Spleen (tissue), 11 donors: ENCODE measurements around the gene GATD1. TPM values are rescaled to one million over a fixed set of nuclear protein-coding genes. Genes with fewer than 3 reads are reported as not detected.
A peak's percentile ranks its signal among the peaks of the same experiment; 100 is the strongest.

Experiments used
- DNase-seq: peaks from one replicate; pipeline ENCODE4 v3.0.0-alpha.2; 2020
- H3K27ac ChIP-seq, 8 donors: fragments of 200-600 bp; sonication (generic) in 7 of 8; 1 replicate in 4 of 8; 2 replicates in 4 of 8; pipeline versions ENCODE4 v1.5.0 to v1.8.0; 2016 to 2021; ENCODE audit warnings: inconsistent platforms in 4 of 8, mild to moderate bottlenecking in 4 of 8, moderate library complexity in 1 of 8
- H3K27me3 ChIP-seq, 7 donors: fragments of 200-600 bp; sonication (generic) in 6 of 7; replicated peaks in 1 of 7; 1 replicate in 4 of 7; 2 replicates in 3 of 7; pipeline versions ENCODE4 v1.5.0 to v1.8.0; 2016 to 2021; ENCODE audit warnings: inconsistent platforms in 3 of 7, mild to moderate bottlenecking in 1 of 7
- H3K36me3 ChIP-seq, 6 donors: fragments of 200-600 bp; sonication (generic) in 5 of 6; 1 replicate in 4 of 6; 2 replicates in 2 of 6; pipeline versions ENCODE4 v1.5.0 to v1.8.0; 2016 to 2021; ENCODE audit warnings: inconsistent platforms in 2 of 6
- H3K4me1 ChIP-seq, 6 donors: fragments of 200-600 bp; sonication (generic) in 5 of 6; 1 replicate in 3 of 6; 2 replicates in 3 of 6; pipeline versions ENCODE4 v1.5.0 to v1.8.0; 2016 to 2021; ENCODE audit warnings: inconsistent platforms in 3 of 6
- H3K4me3 ChIP-seq, 8 donors: fragments of 200-600 bp; sonication (generic) in 7 of 8; 1 replicate in 4 of 8; 2 replicates in 4 of 8; pipeline versions ENCODE4 v1.5.0 to v1.8.0; 2016 to 2021; ENCODE audit warnings: inconsistent platforms in 4 of 8, mild to moderate bottlenecking in 4 of 8, moderate library complexity in 2 of 8
- H3K9me3 ChIP-seq, 8 donors: fragments of 200-600 bp; sonication (generic) in 7 of 8; 1 replicate in 4 of 8; 2 replicates in 4 of 8; pipeline versions ENCODE4 v1.5.0 to v1.8.0; 2016 to 2021; ENCODE audit warnings: inconsistent platforms in 4 of 8
- CTCF ChIP-seq, 11 experiments: fragments of 200-600 bp in 7 of 11; fragments of 450-650 bp in 4 of 11; sonication (generic) in 4 of 11; IDR thresholded peaks in 8 of 11; conservative IDR thresholded peaks in 3 of 11; 1 replicate in 7 of 11; 2 replicates in 4 of 11; pipeline versions ENCODE4 v1.4.0 to v1.8.0; 2016 to 2021; ENCODE audit warnings: antibody characterized with exemption in 11 of 11, inconsistent platforms in 4 of 11, mild to moderate bottlenecking in 1 of 11
- POLR2A ChIP-seq, 3 donors: fragments of 450-650 bp; IDR thresholded peaks; one replicate each; pipeline ENCODE4 v1.5.1; 2017; ENCODE audit warnings: antibody characterized with exemption in 3 of 3, mild to moderate bottlenecking in 1 of 3
- POLR2AphosphoS5 ChIP-seq, 3 donors: sonication (generic); formaldehyde crosslinking; IDR thresholded peaks; one replicate each; pipeline ENCODE4 v1.5.1; 2017; ENCODE audit warnings: antibody characterized with exemption in 3 of 3
- WGBS, 5 donors: extraction: QIAGEN DNeasy Blood & Tissue Kit in 3 of 5; methylation state at CpG; one replicate each; pipeline versions ENCODE4 v1.1.5 to v1.1.7; 2013 to 2018; 5-methylcytosine and 5-hydroxymethylcytosine counted together
- intact Hi-C: fragments of 100-400 bp; cut with DNase I; formaldehyde crosslinking; loops from one replicate; pipeline ENCODE4 v1.15.0; 2023; ENCODE audit warnings: low total_unique reads
- polyA plus RNA-seq, 3 donors: library from polyadenylated mRNA; stranded (reverse); fragments of 200-250 nt; gene quantifications; one replicate each; pipeline ENCODE4 v1.2.1, GENCODE V29; 2013
- total RNA-seq, 7 donors: library from RNA; depleted of rRNA in 3 of 7; stranded (reverse); fragments of >200 nt in 3 of 7; fragmentation: NEBNext Ultra II Directional in 4 of 7; extraction: Animal tissue kit (Norgen Biotek cat#: 25700) in 4 of 7; gene quantifications; one replicate each; pipeline versions ENCODE4 v1.1.0 to v1.2.1, GENCODE V29; 2016 to 2021
- donor health status: healthy with polysubstance abuse.
- donor health status: DM: no; HTN: no; CAD: no; lungs with moderate emphysema.
- donor health status: DM: no; HTN: no; CAD: no.
- donor health status: Bipolar disorder and iron deficiency.
- donor health status: healthy.
- donor health status: DM: no; HTN: no; CAD: no.
- donor health status: DM: yes; HTN: yes; CAD: no.

The GATD1 gene
- total and polyA plus RNA-seq, 10 donors, result 13.9 to 56.4 (median 35.9) TPM

- H3K36me3 ChIP-seq, result peaks cover 0 to 26% (median 25%) of the 10 kb centered on the region in 6 donors
- TF ChIP-seq POLR2A (IDR thresholded peaks at IDR 0.05), result no peak
- TF ChIP-seq CTCF (IDR thresholded peaks at IDR 0.05 in 8 of 11, conservative IDR thresholded peaks at IDR 0.05 in 3 of 11), result peak in 3 of 11 experiments; percentile 2 to 10 (median 7)
- 29 to 35% (median 31%) methylated on average over 30 to 36 of the region's 36 CpGs for WGBS, 5 donors
- no peaks in the 10 kb centered on the region for H3K27me3 ChIP-seq
- intact Hi-C loops, result no loop called here
- DNase-seq, result peak; percentile 80
- H3K27ac ChIP-seq, result peak overlapping the region; percentile 92 to 96 (median 96)
- no peaks in the 10 kb centered on the region for H3K9me3 ChIP-seq
- peaks cover 28 to 80% (median 61%) of the 10 kb centered on the region in 6 donors for H3K4me1 ChIP-seq
- H3K4me3 ChIP-seq, result peak overlapping the region; percentile 78 to 99 (median 90)
Measured at GRCh38 chr11:808427-809286, 31.4 kb upstream of the GATD1 start.

- Histone ChIP-seq H3K36me3 (peaks cover 0 to 36% (median 13%) of the 10 kb centered on the region in 6 donors), H3K4me1 (peaks cover 20 to 69% (median 48%) of the 10 kb centered on the region in 6 donors), H3K27me3 (no peaks in the 10 kb centered on the region), H3K9me3 (no peaks in the 10 kb centered on the region), H3K4me3 (peak overlapping the region; percentile 58 to 88 (median 67)), H3K27ac (peak overlapping the region; percentile 89 to 97 (median 93))
- WGBS, 5 donors, result 2 to 17% (median 5%) methylated on average over 2 to 18 of the region's 18 CpGs
- no peak for TF ChIP-seq POLR2A (IDR thresholded peaks at IDR 0.05)
- TF ChIP-seq POLR2AphosphoS5 (IDR thresholded peaks at IDR 0.05), result no peak
- TF ChIP-seq CTCF (IDR thresholded peaks at IDR 0.05 in 8 of 11, conservative IDR thresholded peaks at IDR 0.05 in 3 of 11), result no peak
- DNase-seq, result no peak
- intact Hi-C loops, result no loop called here
Measured at GRCh38 chr11:804599-804964, 27.3 kb upstream of the GATD1 start.

DNA sequence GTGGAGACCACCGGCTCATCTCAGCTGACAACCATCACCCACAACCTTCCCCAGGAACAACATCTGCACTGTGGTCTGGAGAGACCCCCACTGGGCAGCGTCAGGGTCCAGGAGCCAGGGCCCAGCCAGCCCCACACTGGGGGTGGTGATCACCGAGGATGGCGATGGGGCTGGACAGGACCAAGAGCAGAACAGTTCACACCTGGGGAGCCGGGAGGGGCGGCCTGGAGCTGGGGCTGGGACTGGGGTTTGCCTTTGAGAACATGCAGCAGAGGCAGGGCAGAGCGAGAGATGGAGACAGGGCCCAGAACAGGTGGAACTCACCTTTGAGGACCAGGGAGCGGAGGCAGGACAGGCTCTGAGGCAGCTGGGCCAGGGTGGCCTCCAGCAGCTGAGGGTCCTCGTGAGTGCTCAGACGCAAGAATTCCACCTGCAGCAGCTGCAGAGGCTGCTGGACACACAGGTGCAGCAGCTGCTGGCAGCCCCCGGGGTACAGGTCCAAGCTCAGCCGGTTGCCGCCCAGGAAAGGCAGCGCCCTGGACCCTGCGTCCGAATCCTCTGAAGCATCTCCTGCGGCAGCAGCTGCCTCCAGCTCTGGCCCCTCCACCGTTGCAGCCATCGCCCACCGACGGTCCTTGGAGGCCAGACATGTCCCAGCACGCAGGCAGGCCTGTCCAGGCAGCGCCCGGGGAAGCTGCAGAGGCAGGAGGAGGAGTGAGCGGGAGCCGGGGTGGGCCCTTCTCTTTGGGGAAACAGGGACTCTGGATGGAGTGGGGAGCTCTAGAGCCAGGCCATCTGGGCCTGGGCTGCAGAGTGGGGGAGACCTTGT is 26.7 kb upstream of the GATD1 start:
- intact Hi-C loops, result no loop called here
- Histone ChIP-seq H3K4me1 (peaks cover 20 to 68% (median 48%) of the 10 kb centered on the region in 6 donors), H3K27me3 (no peaks in the 10 kb centered on the region), H3K9me3 (no peaks in the 10 kb centered on the region), H3K27ac (peak overlapping the region in 7 of 8 donors; percentile 89 to 97 (median 93)), H3K4me3 (peak overlapping the region in 7 of 8 donors; percentile 62 to 88 (median 71)), H3K36me3 (peaks cover 0 to 42% (median 14%) of the 10 kb centered on the region in 6 donors)
- WGBS, 5 donors, result 54 to 72% (median 58%) methylated on average over 13 to 26 of the region's 26 CpGs
- TF ChIP-seq CTCF (IDR thresholded peaks at IDR 0.05 in 8 of 11, conservative IDR thresholded peaks at IDR 0.05 in 3 of 11) (no peak), POLR2AphosphoS5 (IDR thresholded peaks at IDR 0.05) (peak in 1 of 3 donors; percentile 43)
- DNase-seq, result peak; percentile 87

DNA sequence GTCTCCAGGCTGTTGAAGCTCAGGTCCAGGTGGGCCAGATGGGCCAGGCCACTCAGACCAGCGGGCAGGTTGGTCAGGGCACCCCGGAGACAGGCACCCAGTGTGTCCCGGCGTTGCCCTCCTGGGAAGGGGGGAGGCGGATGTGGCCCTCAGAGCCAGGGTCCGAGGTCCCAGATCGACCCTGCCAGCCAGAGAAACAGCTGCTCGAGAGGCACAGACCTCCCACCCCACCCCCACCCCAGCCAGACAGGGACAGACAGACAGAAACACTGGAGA is 26.1 kb upstream of the GATD1 start:
- 91 to 97% (median 92%) methylated on average over 6 to 8 of the region's 8 CpGs; no CpG with 5 or more reads in 1 of the 5 donors for WGBS, 5 donors
- TF ChIP-seq CTCF (IDR thresholded peaks at IDR 0.05 in 8 of 11, conservative IDR thresholded peaks at IDR 0.05 in 3 of 11) (no peak), POLR2AphosphoS5 (IDR thresholded peaks at IDR 0.05) (no peak), POLR2A (IDR thresholded peaks at IDR 0.05) (no peak)
- no peak for DNase-seq
- peaks cover 0 to 42% (median 14%) of the 10 kb centered on the region in 6 donors for H3K36me3 ChIP-seq
- intact Hi-C loops, result no loop called here
- no peaks in the 10 kb centered on the region for H3K27me3 ChIP-seq
- no peak overlapping the region for H3K27ac ChIP-seq
- no peak overlapping the region for H3K4me3 ChIP-seq
- H3K4me1 ChIP-seq, result peaks cover 17 to 66% (median 46%) of the 10 kb centered on the region in 6 donors
- H3K9me3 ChIP-seq, result no peaks in the 10 kb centered on the region
